ENCODE results near the gene UMAD1. TPM values are rescaled to one million over a fixed set of nuclear protein-coding genes. Genes with fewer than 3 reads are reported as not detected.
"Not testable (repeated sequence)": the region's sequence is repeated elsewhere in the genome, so short reads cannot be mapped to it uniquely, and the experiment has no call there.

Gene UMAD1
- total RNA-seq, 4 donors from 2014 or later, result 6.1 to 11.2 (median 9.3) TPM

- intact Hi-C loops (cut with DNase I), result no loop called here
- WGBS, result 72% methylated on average over 7 of the region's 7 CpGs
- H3K4me3 ChIP-seq, result no peak overlapping the region
Measured at GRCh38 chr7:7816816-7817536, 176.4 kb downstream of the UMAD1 start.

GRCh38 chr7:7817748-7818147, 177.2 kb downstream of the UMAD1 start:
- Histone ChIP-seq H3K4me1 (no peaks in the 10 kb centered on the region), H3K4me3 (no peak overlapping the region), H3K27ac (replicated peaks in 1 of 4) (no peak overlapping the region), H3K9me3 (no peaks in the 10 kb centered on the region), H3K36me3 (peaks cover 0 to 8% (median 2%) of the 10 kb centered on the region in 4 donors), H3K27me3 (no peaks in the 10 kb centered on the region)
- no peak for DNase-seq (ENCODE audit: extremely low spot score)
- TF ChIP-seq EP300 (IDR thresholded peaks at IDR 0.05) (no peak), POLR2AphosphoS5 (IDR thresholded peaks at IDR 0.05) (no peak), CTCF (IDR thresholded peaks at IDR 0.05) (no peak), POLR2A (IDR thresholded peaks at IDR 0.05; ENCODE audit: low read depth) (no peak)
- WGBS, result 94% methylated on average over 2 of the region's 2 CpGs
- intact Hi-C loops (cut with DNase I), result loop anchor here (2.0 kb wide), 1 partner anchor 19 kb away; no protein-coding TSS in a partner anchor

More at GRCh38 chr7:7816816-7817536, 176.4 kb downstream of the UMAD1 start:
- H3K4me1 ChIP-seq, result no peaks in the 10 kb centered on the region
- TF ChIP-seq POLR2AphosphoS5 (IDR thresholded peaks at IDR 0.05) (no peak), CTCF (IDR thresholded peaks at IDR 0.05) (no peak)
- H3K27me3 ChIP-seq, result no peaks in the 10 kb centered on the region
- DNase-seq (ENCODE audit: extremely low spot score), result no peak
- no peaks in the 10 kb centered on the region for H3K9me3 ChIP-seq
- no peak overlapping the region for H3K27ac ChIP-seq (replicated peaks in 1 of 4)
- peaks cover 0 to 8% (median 2%) of the 10 kb centered on the region in 4 donors for H3K36me3 ChIP-seq

DNA sequence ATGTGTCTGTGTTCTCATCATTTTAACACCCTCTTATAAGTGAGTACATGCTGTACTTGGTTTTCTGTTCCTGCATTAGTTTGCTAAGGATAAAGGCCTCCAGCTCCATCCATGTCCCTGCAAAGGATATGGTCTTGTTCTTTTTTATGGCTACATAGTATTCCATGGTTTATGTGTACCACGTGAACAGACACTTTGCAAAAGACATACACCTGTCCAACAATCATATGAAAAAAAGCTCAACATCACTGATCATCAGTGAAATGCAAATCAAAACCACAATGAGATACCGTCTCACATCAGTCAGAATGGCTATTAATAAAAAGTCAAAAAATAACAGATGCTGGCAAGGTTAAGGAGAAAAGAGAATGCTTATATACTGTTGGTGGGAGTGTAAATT, 177.6 kb downstream of the UMAD1 start:
- H3K36me3 ChIP-seq; H3K27ac ChIP-seq (replicated peaks in 1 of 4); DNase-seq (ENCODE audit: extremely low spot score); H3K4me1 ChIP-seq; H3K27me3 ChIP-seq; H3K4me3 ChIP-seq; H3K9me3 ChIP-seq: not testable (repeated sequence)
- 96% methylated on average over 2 of the region's 2 CpGs for WGBS
- intact Hi-C loops (cut with DNase I), result loop anchor here (2.0 kb wide), 1 partner anchor 19 kb away; no protein-coding TSS in a partner anchor

- H3K4me1 ChIP-seq, result no peaks in the 10 kb centered on the region
- no peaks in the 10 kb centered on the region for H3K27me3 ChIP-seq
- DNase-seq (ENCODE audit: extremely low spot score), result no peak
- H3K27ac ChIP-seq (replicated peaks in 1 of 4), result no peak overlapping the region
- intact Hi-C loops (cut with DNase I), result loop anchor here (2.0 kb wide), 1 partner anchor 21 kb away; no protein-coding TSS in a partner anchor
- TF ChIP-seq POLR2AphosphoS5 (IDR thresholded peaks at IDR 0.05) (no peak), EP300 (IDR thresholded peaks at IDR 0.05) (no peak), CTCF (IDR thresholded peaks at IDR 0.05) (no peak), POLR2A (IDR thresholded peaks at IDR 0.05; ENCODE audit: low read depth) (no peak)
- H3K36me3 ChIP-seq, result peaks cover 0 to 8% (median 2%) of the 10 kb centered on the region in 4 donors
- WGBS, result 88% methylated on average over 6 of the region's 6 CpGs
- no peaks in the 10 kb centered on the region for H3K9me3 ChIP-seq
- H3K4me3 ChIP-seq, result no peak overlapping the region
Measured at GRCh38 chr7:7819442-7820247, 179.1 kb downstream of the UMAD1 start.

- Histone ChIP-seq H3K4me1 (no peaks in the 10 kb centered on the region), H3K27me3 (no peaks in the 10 kb centered on the region), H3K27ac (replicated peaks in 1 of 4) (no peak overlapping the region), H3K9me3 (no peaks in the 10 kb centered on the region), H3K36me3 (peaks cover 0 to 5% (median 1%) of the 10 kb centered on the region in 4 donors), H3K4me3 (no peak overlapping the region)
- 97% methylated on average over 1 of the region's 1 CpG for WGBS
- no peak for DNase-seq (ENCODE audit: extremely low spot score)
- TF ChIP-seq CTCF (IDR thresholded peaks at IDR 0.05) (no peak), POLR2AphosphoS5 (IDR thresholded peaks at IDR 0.05) (no peak), POLR2A (IDR thresholded peaks at IDR 0.05; ENCODE audit: low read depth) (no peak), EP300 (IDR thresholded peaks at IDR 0.05) (no peak)
- intact Hi-C loops (cut with DNase I), result no loop called here
Measured at GRCh38 chr7:7820409-7820808, 179.9 kb downstream of the UMAD1 start.
